D341Med (cell line): Measurements from ENCODE around the gene OASL.

ENCODE experiments used
- DNase-seq: peaks from one replicate; pipeline ENCODE4 v3.0.0; 2012; ENCODE audit warnings: low spot score

The OASL gene

DNA sequence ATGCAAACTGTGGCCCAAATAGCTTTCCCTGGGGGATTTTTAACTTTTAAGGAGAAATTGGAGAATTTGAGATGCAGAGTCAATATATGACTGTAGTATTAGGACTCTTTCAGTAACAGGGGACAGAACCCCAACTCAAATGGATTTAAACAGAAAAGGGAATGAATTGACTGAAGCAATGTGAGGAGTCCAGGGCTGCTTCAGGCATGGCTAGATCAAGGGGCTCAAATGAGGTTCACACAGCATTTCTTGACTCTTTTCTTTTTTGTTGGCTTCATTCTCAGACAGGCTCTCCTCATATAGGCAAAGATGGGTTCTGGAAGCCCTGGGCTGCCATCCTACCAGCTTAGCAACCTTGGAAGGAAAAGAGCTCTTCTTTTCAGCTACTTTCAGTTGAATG lies 47.1 kb downstream of the OASL start:
- DNase-seq: no peak

DNA sequence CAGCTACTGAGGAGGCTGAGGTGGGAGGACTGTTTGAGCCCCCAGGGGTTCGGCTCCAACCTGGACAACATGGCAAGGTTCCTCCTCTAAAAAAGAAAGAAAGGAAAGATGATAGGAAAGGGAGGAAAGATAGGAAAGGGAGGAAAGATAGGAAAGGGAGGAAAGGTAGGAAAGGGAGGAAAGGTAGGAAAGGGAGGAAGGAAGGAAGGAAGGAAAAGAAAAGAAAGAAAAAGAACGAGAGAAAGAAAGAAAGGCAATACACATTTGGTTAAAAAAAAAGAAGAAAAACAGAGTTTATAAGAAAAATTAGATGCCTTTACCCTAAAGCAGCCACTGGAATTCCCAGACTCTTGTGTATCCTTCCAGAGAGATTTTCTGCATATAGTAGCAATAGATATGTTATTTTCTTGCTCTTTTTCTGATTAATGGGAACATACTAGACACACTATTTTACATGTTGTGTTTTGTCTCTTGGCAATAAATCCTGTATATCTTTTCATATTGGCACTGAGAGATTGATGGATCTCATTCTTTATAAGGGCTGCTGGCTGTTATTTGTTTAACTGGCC lies 48.5 kb downstream of the OASL start:
- DNase-seq: no peak

DNA sequence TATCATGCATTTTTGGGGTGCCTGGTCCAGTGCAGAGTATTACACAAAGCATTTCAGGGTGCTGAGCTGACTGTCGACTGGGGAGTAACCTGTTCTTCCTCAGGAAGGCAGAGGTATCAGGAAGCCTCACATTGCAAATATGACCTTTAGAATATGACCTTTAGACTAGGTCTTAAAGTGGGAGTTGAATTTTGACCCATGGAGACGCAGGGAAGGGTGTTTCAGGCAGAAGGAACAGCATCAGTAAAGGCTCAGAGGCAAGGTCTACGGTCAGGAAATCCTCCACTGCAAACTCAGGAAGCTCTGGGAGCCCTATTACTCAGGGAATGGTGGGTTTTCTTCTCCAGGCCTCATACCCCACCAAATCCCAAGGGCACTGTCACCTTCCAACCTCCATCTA lies 49.4 kb downstream of the OASL start:
- DNase-seq: no peak

DNA sequence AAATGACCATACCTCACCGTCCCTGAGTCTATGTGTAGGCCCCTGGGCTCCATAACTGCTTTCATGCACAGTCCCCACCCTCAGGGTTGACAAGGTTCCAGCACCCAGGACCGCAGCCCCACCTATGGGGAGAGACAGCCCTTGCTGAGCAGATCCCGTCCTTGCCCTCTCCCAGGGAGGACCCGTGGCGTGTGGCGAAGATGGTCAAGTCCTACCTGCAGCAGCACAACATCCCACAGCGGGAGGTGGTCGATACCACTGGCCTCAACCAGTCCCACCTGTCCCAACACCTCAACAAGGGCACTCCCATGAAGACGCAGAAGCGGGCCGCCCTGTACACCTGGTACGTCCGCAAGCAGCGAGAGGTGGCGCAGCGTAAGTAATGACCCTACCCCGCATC lies 50.4 kb downstream of the OASL start:
- no peak for DNase-seq

DNA sequence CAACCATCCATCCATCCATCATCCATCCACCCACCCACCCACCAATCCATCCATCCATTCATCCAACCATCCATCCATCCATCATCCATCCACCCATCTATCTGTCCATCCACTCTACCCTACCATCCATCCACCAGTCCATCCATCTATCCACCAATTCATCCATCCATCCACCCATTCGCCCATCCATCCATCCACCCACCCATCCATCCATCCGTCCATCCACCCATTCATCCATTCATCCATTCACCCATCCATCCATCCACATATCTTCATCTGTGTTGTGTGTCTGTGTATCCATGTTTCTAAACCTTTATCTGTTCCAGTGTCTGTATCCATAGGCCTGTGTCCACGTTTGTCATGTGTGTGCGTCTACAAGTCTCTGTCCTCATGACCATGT lies 50.8 kb downstream of the OASL start:
- no peak for DNase-seq

DNA sequence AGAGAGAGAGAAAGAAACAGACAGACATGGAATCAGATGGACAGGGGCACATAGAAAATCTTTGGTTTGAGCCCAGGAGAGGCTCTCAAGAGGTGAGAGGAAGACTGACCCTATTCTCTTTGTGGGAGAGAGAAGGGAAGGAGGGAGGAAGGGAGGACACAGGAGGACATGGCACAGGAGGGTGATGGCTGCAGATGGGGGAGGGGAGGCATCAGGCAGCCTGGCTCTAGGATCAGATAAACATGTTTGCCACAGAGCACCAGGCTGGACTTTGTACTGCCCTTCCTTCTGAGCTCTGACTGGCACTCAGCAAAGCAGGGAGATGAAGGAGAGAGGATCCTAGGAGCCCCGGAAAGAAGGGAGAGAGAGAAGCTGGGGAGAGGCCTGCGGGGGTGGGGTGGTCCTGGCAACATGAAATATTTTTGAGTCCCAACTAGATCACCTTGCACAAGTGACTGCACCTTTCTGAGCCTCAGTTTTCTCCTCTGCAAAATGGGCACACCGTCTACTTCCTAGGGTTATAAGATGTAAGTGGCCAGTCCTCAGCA lies 54.6 kb downstream of the OASL start:
- DNase-seq: no peak

DNA sequence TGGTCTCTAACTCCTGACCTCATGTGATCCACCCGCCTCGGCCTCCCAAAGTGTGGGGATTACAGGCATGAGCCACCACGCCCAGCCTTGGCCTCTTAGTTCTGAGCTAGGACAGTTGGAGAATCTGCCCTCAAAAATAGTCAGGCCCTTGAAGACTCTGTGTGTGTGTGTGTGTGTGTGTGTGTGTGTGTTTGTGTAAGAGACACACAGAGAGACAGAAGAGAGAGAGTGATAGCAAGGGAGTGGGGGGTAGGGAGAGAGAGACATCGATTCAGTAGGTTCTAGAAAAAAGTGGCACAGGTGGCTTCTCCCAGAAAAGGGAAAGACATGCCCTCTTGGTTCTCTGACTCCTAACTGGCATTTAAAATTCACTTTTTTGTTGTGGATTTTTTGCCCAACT lies 55.3 kb downstream of the OASL start:
- no peak for DNase-seq

DNA sequence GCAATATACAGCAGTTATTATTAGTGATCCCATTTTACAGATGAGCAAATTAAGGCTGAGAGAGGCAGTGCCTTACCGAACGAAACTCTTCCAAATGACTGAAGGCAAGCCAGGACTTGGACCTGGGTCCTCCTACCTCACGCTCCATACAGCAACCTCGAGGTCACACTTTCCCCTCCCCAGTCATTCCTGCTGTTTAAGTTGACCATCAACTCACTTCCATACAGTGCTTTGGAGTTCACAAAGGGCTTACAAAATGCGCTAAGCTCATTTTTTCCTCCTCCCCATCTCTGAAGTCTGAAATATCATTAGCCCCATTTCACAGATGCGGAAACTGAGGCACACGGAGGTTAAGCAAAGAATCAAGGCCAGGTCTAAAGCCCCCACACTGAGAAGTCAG lies 56.4 kb downstream of the OASL start:
- no peak for DNase-seq

GRCh38 chr12:120981407-120981941 lies 57.6 kb downstream of the OASL start:
- DNase-seq: no peak

DNA sequence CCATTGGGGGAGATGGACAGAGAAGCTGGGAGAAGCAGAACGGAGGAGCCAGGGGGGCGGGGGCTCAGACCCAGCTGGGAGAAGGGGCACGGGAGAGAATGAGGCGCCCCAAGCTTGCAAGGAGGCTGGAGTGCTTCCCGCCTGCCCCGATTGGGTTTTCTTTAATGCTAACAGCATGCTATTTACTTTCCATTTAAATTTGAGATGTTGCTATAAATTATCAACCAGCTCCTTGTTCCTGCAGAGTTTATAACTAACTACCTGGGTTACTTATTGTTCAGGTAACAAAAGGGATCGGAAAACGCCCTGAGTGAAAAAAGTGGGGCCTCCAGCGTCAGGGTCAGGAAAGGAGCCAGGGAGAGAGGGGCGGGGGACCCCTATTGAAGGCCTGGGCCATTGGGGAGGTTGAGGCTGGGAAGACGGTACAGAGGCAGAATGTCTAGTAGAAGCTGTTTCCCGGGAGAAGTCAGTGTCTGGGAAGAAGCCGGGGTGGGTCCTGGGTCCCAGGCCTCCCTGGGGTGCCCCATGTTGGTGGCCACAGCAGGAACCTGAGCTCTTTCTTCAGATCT lies 58.2 kb downstream of the OASL start:
- DNase-seq: no peak

GRCh38 chr12:120979862-120980696 lies 59.0 kb downstream of the OASL start:
- DNase-seq: no peak

GRCh38 chr12:120979220-120979861 lies 59.7 kb downstream of the OASL start:
- DNase-seq: no peak

GRCh38 chr12:120978296-120979219 lies 60.5 kb downstream of the OASL start, which contains the start of gene HNF1A:
TSS of gene HNF1A (plus strand) at chr12:120978543. CDS start at chr12:120978769, 226 bp downstream.
- no peak for DNase-seq

GRCh38 chr12:120977531-120978295 lies 61.3 kb downstream of the OASL start:
- no peak for DNase-seq

DNA sequence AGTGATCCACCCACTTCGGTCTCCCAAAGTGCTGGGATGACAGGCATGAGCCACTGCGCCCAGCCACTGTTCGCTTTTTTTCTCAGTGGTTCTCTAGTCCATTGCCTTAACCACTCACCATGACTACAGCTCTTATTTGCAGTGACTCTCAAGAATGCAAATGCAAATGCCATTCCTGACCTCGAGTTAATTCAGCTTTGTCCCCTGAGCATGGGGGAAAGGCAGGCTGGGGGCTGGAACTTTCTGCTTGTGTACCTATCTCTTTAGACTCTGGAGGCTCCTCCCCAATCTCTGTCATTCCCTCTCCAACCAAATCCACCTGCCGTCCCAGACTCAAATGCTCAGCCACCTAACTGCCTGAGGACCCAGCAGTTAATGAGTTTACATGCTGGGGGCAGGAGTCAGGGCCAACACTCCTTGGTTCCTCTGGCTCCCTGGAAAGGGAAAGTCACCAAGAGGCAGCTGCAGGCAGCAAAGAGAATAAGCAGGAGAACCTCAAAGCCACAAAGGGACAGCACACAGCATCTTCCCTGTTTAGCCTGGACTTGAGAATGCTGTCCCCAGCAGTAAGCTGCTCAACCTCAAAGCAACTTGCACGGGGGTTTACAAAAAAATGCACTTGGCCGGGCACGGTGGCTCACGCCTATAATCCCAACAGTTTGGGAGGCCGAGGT lies 66.0 kb downstream of the OASL start:
- no peak for DNase-seq

- peak; percentile 75 for DNase-seq
Measured at GRCh38 chr12:120971299-120972180, 67.5 kb downstream of the OASL start.

DNA sequence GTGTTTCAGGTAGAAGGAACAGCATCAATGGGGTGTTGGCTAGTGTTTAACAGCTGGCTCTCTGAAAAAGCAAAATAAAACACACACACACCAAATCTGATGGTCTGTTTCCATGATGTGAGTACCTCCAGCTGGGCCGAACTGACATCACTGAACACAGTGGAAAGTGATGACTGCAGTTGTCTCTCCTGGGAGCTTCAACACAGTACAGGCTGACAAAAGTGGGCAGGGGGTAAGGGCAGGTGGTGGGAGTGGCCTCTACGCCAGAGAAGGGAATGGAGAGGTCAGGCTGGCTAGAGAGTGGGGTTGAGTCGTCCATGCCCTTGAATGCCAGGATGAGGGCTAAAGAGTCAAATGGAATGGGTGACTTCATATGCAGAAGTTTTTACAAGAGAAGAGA lies 68.7 kb downstream of the OASL start:
- DNase-seq: no peak
